NB4 (cell line): ENCODE measurements around the gene DENND1A.

Source experiments
- MYC ChIP-seq: IDR thresholded peaks from 2 replicates; pipeline ENCODE4 v1.6.1; 2011; ENCODE audit warnings: low read depth, low read length
- POLR2A ChIP-seq: IDR thresholded peaks from 2 replicates; pipeline ENCODE4 v1.6.1; 2011; ENCODE audit warnings: mild to moderate bottlenecking; ENCODE audit not compliant: insufficient read length; ENCODE audit errors: extremely low read depth
- TF ChIP-seq, protein P1 (sequence below): IDR thresholded peaks from 2 replicates; pipeline ENCODE4 v1.6.1; 2011; ENCODE audit warnings: low read depth, low read length
- TF ChIP-seq, protein P2 (sequence below): IDR thresholded peaks from one replicate; pipeline ENCODE4 v1.5.1; 2012; ENCODE audit warnings: low read depth, low read length

DNA sequence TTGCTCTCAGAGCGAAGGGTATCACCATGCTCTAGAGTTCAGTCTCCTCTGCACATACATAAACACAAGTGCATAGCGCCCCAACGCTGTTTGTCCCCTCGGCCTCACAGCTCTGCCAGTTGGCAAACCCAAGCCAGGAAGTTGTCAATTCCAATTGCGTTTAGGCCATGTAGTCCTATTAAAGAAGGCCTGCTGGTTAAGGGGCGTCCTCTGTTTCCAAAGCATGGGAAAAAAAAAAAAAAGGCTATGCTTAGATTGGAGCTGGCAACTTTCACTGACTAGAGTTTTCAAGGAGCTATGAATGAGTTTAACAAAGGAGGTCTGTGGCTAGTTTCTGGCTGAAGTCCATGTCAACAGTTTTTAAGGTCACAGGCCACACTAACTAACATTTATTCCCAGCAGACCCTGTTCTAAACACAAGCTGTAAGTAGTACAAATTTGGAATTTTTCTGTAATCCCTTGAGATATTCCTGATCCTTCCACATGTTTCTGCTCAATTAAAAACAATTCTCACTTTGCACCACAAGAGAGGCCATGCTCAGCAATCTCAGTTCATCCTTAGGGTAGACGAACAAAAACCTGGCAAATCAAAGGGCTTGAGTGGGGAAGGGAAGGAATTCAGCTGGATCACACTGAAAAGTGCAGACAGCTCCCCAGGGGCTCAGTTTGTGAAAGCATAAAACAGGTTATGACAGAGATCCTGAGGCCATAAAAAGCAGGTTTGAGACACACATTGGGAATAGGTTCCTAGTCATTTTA, 187.7 kb downstream of the DENND1A start:
- TF ChIP-seq, protein P1, sequence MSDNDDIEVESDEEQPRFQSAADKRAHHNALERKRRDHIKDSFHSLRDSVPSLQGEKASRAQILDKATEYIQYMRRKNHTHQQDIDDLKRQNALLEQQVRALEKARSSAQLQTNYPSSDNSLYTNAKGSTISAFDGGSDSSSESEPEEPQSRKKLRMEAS, result no peak
- TF ChIP-seq, protein P2, sequence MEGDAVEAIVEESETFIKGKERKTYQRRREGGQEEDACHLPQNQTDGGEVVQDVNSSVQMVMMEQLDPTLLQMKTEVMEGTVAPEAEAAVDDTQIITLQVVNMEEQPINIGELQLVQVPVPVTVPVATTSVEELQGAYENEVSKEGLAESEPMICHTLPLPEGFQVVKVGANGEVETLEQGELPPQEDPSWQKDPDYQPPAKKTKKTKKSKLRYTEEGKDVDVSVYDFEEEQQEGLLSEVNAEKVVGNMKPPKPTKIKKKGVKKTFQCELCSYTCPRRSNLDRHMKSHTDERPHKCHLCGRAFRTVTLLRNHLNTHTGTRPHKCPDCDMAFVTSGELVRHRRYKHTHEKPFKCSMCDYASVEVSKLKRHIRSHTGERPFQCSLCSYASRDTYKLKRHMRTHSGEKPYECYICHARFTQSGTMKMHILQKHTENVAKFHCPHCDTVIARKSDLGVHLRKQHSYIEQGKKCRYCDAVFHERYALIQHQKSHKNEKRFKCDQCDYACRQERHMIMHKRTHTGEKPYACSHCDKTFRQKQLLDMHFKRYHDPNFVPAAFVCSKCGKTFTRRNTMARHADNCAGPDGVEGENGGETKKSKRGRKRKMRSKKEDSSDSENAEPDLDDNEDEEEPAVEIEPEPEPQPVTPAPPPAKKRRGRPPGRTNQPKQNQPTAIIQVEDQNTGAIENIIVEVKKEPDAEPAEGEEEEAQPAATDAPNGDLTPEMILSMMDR, result no peak
- TF ChIP-seq POLR2A (no peak), MYC (no peak)
